ENCODE results near the gene TSC22D4.

GRCh38 chr7:100456562-100456961 lies 22.5 kb downstream of the TSC22D4 start:
- TF ChIP-seq CTCF (IDR thresholded peaks at IDR 0.05) = no peak
- TF ChIP-seq POLR2A (IDR thresholded peaks at IDR 0.05) = no peak
